HG03280 (cell line): ENCODE data around the gene NCOA4.
"Not testable (repeated sequence)": the region's sequence is repeated elsewhere in the genome, so short reads cannot be mapped to it uniquely, and the experiment has no call there.

Source experiments
- ATAC-seq: cut with Tn5 transposase; IDR thresholded peaks from one replicate; pipeline ENCODE4 v1.9.1; 2021; ENCODE audit warnings: mild to moderate bottlenecking, moderate library complexity; ENCODE audit not compliant: unreplicated experiment

The NCOA4 gene

GRCh38 chr10:46052791-46053375 lies 22.5 kb upstream of the NCOA4 start:
- no peak for ATAC-seq

DNA sequence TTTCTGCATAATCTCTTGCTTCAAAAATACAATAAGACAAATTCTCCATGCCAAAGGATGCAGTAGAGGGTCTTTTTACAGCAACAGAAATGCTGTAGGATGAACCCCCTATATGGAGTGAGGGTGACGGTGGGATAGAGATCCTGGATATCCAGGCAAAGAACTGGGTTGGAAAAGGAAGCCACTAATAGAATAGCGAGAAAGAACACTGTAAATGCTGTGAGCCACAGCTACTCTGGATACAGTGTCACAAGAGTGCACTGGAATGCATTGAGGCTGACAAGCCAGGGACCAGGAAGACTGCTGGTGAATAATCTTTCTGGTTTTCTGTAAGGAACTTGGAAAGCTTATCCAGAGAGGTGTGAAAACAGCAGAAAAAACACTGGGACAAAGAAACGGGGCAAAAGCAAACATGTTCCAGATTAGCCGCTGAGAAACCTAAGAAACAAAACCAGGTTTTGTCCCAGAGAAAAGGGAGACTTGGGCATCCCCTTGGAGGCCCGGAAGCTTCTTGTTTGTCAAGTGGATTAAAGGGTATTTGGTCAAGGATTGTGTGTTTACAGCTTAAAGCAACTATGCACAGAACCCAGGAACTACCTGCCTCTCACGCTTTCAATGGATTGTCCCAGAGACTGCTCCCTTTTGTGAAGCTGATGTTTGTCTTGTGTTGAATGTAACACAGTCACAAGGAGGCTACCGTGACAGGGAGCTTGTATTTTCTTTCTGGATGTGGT lies 21.8 kb upstream of the NCOA4 start:
- no peak for ATAC-seq

DNA sequence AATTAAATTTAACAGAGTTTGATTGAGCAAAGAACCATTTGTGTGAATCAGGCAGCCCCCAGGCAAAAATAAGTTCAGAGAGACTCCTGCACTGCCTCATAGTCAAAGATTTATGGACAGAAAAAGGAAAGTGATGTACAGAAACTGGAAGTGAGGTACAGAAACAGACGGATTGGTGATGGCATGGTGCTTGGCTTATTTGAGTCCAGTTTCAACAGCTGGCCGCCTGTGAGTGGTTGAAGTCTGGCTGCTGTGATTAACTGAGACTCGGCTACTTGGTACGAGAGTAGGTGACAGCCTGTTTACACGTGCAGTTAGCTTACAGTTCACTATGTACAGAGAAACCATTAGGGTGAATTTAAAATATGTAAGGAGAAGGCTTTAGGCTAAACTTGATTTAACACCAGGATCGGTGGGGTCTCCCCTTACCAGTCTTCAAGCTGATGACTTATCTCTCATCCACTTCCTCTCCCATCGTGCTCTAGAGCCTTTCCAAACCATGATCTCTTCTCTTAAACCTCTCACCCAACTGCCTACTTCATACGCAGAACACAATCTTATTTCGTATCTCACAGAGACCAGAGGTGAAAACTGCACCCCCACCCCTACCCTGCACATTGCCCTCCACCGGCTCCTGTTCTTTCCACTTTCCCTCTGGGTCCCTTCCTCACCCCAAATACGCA lies 20.7 kb upstream of the NCOA4 start:
- no peak for ATAC-seq

- ATAC-seq: not testable (repeated sequence)
These were observed 19.0 kb upstream of the NCOA4 start for GRCh38 chr10:46049497-46049831.

DNA sequence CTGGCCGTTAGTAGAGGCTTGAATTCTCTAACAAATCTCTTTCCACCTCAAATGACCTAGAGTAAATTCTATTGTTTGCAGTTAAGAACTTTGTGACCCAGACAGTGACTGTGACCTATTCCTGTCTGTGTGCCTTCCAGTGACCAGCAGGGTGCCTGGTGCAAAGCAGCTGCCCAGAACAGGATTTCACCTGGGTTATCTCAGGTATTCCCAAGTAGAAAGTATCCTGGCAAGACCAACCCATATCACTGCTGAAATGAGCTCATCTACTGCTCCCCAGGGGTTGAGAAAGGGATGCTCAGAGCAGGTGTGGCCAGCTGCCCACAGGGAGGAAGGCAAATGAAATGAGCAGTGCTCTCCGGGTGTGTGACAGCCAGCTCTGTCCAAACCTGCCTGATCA lies 17.7 kb upstream of the NCOA4 start:
- no peak for ATAC-seq

GRCh38 chr10:46046261-46046660 lies 15.8 kb upstream of the NCOA4 start, which contains the start of gene MSMB:
TSS of gene MSMB (minus strand) at chr10:46046269. CDS start at chr10:46046237, 32 bp downstream.
- ATAC-seq: no peak

DNA sequence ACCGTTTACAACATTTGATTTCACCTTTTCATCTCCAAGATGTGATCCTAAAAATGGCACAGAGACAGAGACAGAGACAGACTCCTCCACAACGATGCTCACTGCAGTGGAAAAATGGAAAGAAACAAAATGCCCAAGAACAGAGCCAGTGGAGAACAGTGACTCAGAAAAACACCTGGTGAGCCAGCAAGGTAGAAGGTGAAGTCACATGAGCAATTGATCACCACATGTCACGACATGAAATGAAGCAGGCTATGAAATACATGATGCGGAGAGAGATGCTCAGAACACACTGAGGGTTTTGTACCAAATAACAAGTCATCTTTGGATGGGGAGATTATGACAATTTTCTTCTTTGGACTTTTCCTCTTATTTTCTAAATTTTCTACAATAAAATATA lies 12.1 kb upstream of the NCOA4 start:
- ATAC-seq: no peak

GRCh38 chr10:46040004-46040403 lies 9.6 kb upstream of the NCOA4 start:
- ATAC-seq: no peak

DNA sequence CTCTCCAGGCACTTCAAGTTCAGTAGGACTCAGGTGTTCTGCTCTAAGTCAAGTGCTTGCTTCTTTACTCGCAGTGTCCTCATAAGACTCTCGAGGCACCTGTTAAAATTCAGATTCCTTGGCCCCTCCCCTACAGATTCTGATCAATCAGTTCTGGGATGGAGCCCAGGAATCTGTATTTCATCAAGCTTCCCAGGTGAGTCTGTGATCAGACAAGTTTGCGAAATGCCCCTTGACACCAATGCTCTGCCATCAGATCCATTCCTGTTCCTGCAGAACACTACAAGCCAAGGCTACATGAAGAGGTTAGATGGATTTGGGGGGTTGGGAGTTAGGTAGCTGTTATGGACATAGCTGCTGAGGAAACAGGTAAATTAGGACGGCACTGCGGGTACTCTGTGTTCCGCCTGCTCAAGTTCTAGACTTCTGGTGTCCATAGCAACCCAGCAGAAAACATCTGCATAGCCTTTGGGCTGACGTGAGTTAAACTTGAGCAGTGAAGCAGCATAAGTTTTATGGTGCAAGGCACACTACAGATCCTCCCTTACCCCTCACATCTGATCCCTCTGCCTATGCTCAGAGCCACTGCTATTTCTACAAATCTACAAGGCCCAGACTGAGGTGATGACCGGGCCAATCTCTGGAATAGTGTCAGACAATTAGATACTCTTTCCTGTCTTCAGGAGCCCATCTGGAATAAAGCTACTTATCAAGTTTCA lies 6.8 kb upstream of the NCOA4 start:
- no peak for ATAC-seq

- ATAC-seq: no peak
These were observed 5.8 kb upstream of the NCOA4 start for GRCh38 chr10:46035923-46036849.

DNA sequence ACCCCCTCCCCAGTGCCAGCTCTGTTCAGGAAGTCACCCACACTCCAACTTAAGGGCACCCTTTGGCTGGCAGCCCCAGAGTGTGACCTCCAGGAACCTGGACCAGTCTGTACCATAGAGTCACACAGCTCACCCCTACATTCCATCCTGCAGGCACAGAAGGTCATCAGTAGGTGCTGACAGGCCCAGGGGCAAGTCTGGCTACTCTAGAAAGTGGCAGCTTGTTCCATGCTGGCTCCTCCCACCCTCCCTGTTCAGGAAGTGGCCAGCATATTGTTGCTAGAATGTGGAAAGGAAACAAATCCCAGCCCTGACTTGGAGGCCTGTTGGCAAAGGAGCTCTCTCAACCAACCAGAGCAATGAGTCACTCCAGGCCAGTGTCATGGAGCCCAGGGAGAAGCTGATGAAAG lies 3.2 kb upstream of the NCOA4 start:
- no peak for ATAC-seq

DNA sequence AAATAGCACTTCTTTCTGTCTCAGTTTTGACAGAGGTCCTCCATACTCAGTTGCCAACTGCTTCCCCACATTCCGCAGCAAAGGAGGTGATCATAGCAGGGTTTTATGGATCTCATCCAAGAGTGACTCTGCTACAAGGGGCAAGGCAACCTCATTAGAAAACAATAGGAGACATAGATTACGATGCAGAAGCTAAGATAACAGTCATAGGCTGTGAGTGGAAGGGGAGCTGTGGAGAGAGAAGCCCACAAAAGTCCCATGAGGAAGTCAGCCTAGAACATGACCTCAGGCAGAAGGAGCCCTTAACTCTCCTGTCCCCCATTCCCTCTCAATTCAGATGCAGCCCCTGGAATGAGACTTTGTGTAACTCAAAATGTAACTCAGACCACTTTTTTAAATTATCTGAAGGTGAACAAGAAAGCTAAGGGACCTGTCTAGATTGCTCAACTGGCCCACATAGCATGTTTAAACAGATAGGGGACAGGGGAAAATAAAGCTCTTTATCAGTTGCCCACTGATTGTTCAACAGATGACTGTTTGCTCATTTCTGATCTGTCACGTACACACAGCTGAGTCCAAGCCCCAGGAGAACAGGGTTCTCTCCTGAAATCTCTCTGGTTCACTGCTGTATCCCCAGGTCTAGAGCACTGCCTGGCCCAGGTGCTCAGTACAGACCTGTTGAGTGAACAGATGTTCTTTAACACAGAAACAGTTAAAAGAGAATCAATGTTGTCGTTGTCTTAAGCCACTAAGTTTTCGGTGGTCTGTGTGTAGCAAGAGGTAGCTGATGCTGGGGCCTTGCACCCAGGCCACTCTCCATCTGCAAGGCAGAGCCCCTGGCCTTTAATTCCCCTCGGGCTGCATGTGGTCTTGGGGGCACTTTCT lies 1.5 kb upstream of the NCOA4 start:
- no peak for ATAC-seq

DNA sequence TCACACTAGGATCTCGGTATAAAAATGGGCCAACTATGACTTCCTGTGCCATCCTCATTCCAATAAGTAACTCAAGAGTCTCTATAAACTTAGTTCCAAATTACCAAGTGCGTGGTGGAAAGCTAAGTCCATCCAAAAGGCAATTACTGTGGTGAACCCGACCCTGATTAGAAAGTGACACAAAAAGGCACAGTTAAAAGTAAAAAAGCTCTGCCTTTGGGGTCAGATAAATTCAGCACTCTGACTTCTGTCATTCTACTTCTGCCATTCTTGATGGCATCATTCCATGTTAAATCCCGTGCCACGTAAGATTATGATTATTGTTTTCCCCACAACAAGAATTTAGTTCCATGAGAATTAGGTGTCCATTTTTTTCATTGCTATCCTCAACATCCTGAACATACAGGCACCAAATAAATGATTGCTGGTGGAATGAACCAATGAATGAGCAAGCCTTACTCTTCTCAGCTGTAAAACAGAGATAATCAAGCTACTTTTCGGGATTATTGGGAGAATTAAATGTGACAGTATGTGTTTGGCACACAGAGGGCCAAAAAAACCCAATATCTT lies 877 bp downstream of the NCOA4 start:
- ATAC-seq: no peak

DNA sequence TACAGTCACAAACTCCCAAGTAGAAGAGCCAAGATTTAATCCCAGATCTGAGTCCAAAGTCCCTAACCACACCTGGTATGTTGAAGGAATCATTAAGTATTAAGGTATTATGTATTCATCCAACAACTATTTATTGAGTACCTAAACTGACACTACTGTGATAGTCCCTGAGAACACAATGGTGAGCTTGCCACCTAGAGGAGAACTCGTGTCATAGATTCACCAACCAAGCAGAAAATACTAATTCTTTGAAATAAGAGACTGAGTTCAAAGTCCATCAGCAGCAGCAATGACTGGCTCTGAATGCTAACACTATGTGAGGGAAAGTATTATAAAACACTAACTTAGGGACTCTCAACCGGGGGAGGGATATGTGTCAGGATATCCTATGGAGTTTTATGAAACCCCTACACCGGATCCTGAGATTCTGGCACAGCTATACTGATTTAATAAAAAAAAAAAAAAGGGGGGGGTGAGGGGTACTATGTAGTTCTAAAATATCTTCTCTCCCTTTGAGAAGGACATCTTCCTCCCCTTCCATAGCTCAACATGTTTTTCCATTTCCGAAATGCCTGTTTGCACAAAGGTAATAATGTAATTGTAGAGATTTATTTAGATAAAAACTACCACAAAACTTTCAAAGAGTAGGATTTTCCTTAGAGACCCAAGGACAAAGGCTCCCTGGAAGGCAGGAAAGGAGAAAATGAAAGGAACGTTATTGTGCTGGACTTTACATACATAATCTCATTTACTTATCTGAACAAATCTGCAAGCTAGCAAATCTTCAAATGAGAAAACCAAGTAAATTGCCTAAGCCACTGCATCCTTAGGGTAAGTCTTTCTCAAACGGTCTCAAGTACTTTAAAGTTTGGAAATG lies 1.6 kb downstream of the NCOA4 start:
- peak; percentile 42 for ATAC-seq

- ATAC-seq: no peak
These were observed 4.3 kb downstream of the NCOA4 start for GRCh38 chr10:46026106-46026505.

DNA sequence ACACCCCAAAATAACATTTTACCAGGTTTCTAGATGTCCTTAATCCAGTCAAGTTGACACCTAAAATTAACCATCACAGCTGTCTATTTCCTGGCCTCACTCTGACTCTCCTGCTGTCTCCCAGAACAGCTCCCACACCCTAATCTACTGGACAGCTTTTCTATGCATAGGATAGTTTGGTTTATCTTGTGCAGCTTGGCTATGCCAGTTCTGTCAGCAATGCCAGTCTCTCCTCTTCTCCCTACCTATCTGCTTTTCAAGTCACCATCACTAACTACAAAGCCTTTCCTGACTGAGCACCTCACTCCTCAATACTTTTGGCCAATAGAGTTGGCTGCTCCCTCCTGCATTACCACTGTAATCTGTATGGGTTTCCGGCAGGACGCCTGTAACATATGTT lies 5.0 kb downstream of the NCOA4 start:
- ATAC-seq: no peak

DNA sequence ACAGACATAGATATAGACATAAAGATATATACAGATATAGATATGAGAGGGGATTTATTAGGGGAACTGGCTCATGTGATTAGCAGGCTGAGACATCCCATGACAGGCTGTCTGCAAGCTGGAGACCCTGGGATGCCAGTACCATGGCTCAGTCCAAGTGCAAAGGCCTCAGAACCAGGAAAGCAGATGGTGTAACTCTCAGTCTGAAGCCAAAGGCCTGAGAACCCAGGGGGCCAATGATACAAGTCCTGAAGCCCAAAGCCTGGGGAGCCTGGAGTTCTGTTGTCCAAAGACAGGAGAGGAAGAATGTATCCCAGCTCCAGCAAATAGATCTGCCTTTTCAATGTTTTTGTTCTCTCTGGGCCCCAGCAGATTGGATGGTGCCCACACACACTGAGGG lies 5.5 kb downstream of the NCOA4 start:
- ATAC-seq: no peak

GRCh38 chr10:46022978-46023702 lies 7.3 kb downstream of the NCOA4 start:
- ATAC-seq: peak; percentile 97
